GM19397 (cell line): ENCODE data around the gene OLFM2.
"Not testable (repeated sequence)": the region's sequence is repeated elsewhere in the genome, so short reads cannot be mapped to it uniquely, and the experiment has no call there.

Experiments
- ATAC-seq: cut with Tn5 transposase; IDR thresholded peaks from one replicate; pipeline ENCODE4 v1.9.1; 2021; ENCODE audit warnings: mild to moderate bottlenecking, moderate library complexity; ENCODE audit not compliant: unreplicated experiment

Gene OLFM2

GRCh38 chr19:9943744-9944143, 7.4 kb upstream of the OLFM2 start:
- no peak for ATAC-seq

GRCh38 chr19:9941671-9942070, 5.4 kb upstream of the OLFM2 start:
- no peak for ATAC-seq

GRCh38 chr19:9941231-9941630, 4.9 kb upstream of the OLFM2 start:
- ATAC-seq: no peak

- ATAC-seq: no peak
Measured at GRCh38 chr19:9940778-9941177, 4.5 kb upstream of the OLFM2 start.

DNA sequence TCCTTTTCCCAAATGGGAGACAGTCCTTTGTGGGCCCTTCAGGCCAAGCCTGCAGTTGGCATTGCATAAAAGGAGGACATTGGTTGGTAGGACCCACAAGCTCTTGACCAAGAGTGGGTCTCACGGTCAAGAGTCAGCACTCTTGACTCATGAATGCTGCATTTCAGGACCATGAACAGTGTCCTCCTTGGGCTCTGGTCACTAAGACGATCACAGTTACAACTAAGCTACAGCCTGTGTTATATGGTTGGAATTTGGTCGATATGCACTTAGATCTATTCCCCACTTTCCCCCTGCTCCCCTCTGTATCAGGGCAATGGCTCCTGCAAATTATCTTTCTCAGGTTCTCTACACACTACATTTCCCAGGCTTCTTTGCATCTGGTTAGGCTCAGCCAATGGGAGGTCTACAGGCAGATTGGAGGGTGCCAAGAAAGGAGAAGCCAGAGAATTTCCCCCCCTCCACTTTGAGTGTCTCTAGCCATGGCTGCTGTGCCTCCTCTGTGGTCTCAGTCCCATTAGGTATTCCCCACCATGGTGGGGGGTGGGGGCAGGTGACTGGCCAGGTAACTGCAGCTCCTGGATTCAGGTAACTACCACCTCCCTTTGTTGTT, 3.1 kb upstream of the OLFM2 start:
- ATAC-seq: no peak

GRCh38 chr19:9937001-9937411, 691 bp upstream of the OLFM2 start:
- ATAC-seq: no peak

DNA sequence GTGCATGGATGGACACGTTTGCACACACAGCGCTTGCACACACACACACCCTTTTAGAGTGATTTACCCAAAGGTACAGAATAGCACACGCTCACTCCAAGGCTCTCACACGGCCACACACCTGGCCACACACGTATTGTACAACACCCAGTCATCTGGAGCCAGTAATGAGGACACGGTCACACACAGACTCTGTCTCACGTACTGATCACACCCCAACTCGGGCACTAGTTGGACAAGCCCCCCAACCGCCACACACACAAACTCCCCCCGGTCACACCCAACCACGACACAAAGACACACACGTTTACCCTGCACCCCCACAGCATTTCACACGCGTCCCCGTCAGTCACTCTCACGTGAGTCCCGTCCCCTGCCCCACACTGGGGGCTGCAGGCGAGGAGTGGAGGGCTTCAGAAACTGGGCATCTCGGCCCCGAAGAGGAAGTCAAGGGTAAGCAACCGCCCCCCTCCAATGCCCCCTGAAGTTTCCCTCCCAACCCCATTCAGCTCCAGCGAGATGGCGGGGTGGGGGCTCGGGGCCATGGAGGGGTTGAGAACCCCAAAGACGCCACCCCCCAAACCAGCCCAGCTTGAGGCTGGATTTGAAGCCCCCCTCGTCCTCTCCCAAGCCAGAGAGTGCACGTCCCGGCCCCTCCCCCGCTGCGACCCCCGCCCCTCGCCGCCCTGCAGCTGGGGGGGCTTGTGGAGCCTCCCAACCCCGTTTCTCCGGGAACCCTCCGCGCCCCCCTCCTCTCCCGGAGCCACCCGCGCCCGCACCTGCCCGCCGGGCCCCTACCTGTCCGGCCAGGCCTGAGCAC, 599 bp downstream of the OLFM2 start:
- no peak for ATAC-seq

- ATAC-seq: no peak
Measured at GRCh38 chr19:9934132-9934950, 2.0 kb downstream of the OLFM2 start.

GRCh38 chr19:9932835-9933234, 3.5 kb downstream of the OLFM2 start:
- ATAC-seq: no peak

DNA sequence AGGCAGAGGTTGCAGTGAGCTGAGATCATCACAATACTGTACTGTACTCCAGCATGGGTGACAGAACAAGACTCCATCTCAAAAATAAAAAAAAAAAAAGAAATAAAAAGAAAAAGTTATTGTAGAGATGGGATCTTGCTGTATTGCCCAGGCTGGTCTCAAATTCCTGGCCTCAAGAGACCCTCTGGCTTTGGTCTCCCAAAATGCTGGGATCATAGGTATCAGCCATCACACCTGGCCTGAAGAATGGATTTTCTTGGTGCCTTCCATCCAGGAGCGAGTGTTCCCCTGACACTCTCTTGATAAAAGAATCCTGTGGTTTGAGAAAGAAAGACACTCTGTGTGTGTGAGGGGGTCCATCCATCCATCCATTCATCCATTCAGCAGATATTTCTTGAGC, 4.7 kb downstream of the OLFM2 start:
- ATAC-seq: no peak

DNA sequence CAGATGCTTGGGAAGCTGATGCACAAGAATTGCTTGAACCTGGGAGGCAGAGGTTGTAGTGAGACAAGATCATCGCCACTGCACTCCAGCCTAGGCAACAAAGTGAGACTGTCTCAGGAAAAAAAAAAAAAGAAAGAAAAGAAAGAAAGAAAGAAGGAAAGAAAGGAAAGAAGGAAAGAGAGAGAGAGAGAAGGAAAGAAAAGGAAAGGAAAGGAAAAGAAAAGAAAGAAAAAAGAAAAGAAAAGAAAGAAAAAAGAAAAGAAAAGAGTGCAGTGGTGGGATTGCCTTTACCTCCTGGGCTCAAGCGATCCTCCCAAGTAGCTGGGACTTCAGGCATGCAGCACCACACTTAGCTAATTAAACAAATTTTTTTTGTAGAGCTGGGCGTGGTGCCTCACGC, 12.9 kb downstream of the OLFM2 start:
- no peak for ATAC-seq

DNA sequence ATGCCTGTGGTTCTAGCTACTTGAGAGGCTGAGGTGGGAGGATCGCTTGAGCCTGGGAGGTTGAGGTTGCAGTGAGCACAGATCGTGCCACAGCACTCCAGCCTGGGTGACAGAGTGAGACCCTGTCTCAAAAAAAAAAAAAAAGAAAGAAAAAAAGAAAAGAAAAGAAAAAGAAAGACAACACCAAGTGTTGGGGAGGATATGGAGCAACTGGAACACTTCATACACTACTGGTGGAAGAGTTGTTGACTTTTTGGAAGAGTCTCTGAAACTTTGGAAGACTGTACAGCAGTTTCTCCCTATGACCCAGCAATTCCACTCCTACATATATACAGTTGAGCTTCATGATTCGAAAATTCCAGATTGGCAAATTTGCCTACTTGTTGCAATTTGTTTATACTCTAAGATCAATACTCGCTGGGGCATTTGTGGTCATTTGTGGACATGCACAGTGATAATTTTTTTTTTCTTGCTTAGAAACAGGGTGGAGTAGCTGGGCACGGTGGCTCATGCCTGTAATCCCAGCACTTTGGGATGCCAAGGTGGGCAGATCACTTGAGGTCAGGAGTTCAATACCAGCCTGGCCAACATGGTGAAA, 13.4 kb downstream of the OLFM2 start:
- ATAC-seq: not testable (repeated sequence)

DNA sequence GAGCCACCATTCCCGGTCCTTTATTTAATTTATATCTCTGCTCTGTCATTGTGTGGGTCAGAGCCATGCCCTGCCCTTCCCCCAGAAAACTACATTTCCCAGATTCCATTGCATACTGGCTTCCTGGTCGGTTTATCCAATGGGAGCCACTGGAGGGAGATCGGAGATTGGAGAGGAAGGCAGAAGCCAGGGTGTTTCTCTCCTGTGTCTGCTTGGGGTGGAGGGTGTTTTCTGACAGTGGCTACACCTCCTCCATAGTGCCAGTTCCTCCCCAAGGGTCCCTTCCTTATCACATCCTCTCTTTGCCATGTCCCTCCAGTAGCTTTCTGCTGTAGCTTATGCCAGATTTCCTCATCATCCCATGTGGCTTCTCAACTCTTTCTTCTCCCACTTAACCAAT, 19.0 kb downstream of the OLFM2 start:
- no peak for ATAC-seq

DNA sequence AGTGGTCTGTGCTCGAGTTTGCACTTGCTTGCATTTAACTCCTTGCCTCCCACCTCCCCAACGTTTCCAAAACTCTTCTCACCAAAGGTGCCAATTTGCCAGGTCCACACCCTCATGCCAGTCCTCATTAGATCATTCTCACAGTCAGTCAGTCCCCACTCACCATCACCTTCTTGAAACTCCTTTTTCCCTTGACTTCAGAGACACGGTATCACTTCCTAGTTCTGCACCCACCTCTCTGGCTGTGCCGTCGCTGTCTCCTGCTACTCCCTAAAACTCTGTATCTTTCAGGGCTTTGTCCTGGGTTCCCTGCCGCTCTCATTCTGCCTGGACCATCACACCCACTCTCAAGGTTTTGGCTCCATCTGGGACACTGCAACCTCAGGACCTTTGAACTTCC, 19.6 kb downstream of the OLFM2 start:
- ATAC-seq: no peak

- no peak for ATAC-seq
Measured at GRCh38 chr19:9914315-9915207, 21.8 kb downstream of the OLFM2 start.

DNA sequence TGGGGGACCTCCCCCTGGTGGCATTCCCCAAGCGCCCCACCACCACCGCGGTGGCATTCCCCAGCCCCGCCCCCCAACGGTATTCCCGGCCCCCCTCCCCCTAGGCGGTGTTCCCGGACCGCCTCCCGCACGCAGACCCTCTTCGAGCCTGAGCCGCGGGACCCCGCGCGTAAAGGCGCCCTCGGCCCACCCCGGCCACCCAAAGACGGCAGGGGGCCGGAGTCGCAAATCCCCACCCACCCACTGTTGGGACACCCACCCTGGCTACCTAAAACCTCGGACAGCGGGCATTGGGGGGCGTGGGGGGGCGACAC, 22.4 kb downstream of the OLFM2 start:
- no peak for ATAC-seq

DNA sequence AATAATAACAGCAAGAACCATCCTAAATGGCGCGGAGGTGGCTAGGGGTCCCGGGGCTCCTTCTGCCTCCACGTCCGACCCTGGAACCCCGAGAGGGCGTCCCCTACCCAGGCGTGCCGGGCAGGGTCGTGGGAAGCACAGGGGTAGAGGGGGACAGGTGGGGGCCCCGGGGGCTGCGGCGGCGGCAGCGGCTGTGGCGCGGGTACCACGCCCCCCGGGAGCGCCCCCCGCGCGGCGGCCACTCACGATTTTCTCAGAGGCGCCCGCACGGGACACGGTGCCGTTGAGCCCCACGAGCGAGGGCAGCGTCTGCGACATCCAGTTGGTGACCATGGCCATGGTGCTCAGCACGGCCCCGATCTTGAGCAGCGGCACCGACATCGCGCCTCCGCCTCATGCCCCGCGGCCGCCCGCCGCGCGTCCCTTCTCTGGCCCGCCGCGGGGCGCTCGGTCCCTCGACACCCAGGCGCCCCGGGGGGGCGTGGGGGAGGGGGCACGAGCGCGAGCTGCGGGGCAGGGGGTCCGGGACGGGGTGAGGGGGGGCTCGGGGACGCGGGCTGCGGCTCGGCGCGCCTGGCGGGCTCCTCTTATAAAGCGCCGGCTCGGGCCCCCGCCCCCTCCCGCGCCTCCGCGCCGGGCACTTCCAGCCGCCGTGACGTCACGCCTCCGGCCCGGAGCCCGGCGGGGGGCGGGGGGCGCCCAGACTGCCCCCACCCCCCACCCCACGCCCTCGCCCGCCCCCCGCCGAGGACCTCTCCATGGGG, 22.9 kb downstream of the OLFM2 start:
- no peak for ATAC-seq

DNA sequence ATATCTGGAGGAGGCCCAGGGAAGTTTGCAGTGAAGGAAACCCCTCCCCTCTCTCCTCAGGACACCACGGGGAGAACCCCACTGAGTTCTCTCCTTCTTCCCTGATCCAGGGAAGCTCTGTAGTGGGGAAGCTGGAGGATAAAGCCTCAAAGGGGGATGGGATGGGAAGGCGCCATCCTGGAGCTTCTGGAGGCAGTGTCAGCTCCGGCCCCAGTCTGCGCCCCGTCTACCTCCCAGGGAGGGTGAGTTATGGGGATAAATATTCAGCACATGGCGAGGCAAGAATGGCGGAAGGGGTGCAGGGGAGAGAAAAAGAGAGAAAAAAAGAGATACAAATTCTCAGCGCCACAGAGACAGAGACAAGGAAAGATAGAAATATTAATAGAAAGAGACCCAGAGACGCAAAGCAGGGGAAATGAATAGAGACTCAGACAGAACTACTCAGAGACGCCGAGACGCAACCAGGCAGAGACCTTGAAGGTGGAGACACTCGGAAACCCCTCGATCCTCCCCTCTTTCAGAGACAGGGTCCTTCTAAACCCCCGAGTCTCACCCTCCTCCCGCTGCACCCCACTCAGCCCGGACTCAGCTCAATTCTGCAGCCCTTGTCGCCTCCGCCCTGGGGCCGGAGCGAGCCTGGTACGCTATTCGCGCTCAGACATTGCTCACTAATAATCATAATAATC, 23.6 kb downstream of the OLFM2 start:
- no peak for ATAC-seq

- no peak for ATAC-seq
Measured at GRCh38 chr19:9911524-9912185, 24.7 kb downstream of the OLFM2 start.
